SU-DHL-6 (cell line): ENCODE data around the gene CCDC60.

ENCODE experiments used
- CTCF ChIP-seq: fragments of 200-600 bp; sonication (generic); IDR thresholded peaks from one replicate; pipeline ENCODE4 v1.5.1; 2017; ENCODE audit warnings: antibody characterized with exemption, mild to moderate bottlenecking, low read length, moderate library complexity; ENCODE audit not compliant: insufficient read depth, poor library complexity, severe bottlenecking
- EZH2phosphoT487 ChIP-seq: fragments of 200-600 bp; sonication (generic), shearing (Covaris generic); conservative IDR thresholded peaks from 2 replicates; pipeline ENCODE4 v1.6.1; 2018; ENCODE audit warnings: mild to moderate bottlenecking, antibody characterized with exemption, low read length, moderate library complexity, mixed read lengths

DNA sequence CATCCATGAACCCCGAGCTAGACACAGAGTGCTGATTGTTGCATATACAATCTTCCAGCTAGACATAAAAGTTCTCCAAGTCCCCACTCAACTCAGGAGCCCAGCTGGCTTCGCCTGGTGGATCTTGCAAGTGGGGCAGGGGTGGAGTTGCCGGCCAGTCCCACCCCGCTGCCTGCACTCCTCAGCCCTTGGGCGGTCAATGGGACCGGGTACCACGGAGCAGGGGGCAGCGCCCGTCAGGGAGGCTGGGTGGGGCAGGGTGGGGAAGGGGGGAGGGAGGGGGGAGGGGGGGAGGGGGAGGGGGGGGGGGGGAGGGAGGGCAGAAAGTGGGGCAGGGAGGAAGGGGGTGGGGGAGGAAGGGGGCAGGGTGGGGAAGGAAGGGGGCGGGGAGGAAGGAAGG is 63.0 kb downstream of the CCDC60 start:
- TF ChIP-seq CTCF = no peak
- TF ChIP-seq EZH2phosphoT487 = no peak
